HG02973 (cell line): ENCODE results near the gene HABP4.

Source experiments
- ATAC-seq: cut with Tn5 transposase; IDR thresholded peaks from one replicate; pipeline ENCODE4 v1.9.1; 2021; ENCODE audit warnings: moderate library complexity; ENCODE audit not compliant: unreplicated experiment

Gene HABP4

DNA sequence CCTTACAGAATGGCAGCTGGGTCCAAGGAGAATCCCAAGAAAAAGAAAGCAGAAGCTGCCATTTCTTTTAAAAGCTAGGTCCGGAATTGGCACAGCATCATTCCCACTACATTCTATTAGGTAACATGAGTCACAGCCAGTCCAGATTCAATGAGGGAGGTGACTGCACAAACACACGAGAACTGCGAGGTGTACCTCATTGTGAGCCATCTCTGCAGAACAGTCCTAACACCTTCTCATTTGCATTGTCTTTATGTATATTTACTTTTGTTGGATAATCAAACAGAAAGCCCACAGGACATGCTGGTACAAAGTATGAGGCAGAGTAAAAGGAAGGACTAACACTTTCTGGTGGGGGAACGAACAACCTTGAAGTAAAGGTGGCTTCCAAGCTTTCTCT lies 14.6 kb upstream of the HABP4 start:
- no peak for ATAC-seq

DNA sequence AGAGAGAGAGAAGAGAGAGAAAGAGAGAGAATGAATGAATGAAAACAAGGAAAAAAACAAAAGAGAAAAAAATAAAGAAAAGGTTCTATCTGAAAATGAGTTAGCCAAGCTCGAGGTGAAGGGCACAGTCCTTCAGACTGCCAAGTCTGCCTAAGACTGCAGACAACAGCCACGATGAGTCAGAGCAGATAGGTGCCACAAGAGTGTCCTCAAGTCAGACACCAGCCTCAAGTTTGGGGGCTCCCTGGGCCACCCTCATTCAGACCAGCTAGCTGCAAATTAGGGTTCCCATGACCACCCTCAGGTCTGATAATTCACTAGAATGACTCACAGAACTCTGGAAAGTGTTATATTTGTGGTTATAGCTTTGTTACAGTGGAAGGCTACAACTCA lies 13.9 kb upstream of the HABP4 start:
- ATAC-seq: no peak

- no peak for ATAC-seq
Observed at GRCh38 chr9:96436456-96437126, 13.4 kb upstream of the HABP4 start.

GRCh38 chr9:96437454-96437853 lies 12.5 kb upstream of the HABP4 start:
- no peak for ATAC-seq

DNA sequence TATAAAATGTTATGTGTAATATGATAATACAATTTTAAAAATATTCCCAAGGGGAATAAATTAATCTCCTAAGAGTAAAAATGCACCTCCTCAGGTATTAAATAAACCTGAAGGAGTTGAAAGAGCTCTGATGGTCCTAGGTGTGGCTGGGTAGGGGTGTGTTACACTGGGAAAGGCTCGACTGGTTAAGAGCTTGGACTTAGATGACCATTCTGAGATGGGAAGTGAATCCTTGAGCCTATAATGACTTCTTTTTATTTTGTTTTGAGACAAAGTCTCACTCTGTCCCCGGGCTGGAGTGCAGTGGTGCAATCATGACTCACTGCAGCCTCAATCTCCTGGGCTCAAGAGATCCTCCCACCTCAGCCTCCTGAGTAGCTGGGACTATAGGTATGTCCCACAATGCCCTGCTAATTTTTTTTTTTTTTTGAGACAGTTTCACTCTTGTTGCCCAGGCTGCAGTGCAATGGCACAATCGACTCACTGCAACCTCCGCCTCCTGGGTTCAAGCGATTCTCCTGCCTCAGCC lies 9.2 kb upstream of the HABP4 start:
- no peak for ATAC-seq

GRCh38 chr9:96441798-96442445 lies 8.0 kb upstream of the HABP4 start:
- ATAC-seq: no peak

GRCh38 chr9:96442491-96442890 lies 7.5 kb upstream of the HABP4 start:
- ATAC-seq: no peak

- no peak for ATAC-seq
Observed at GRCh38 chr9:96447406-96447805, 2.6 kb upstream of the HABP4 start.

DNA sequence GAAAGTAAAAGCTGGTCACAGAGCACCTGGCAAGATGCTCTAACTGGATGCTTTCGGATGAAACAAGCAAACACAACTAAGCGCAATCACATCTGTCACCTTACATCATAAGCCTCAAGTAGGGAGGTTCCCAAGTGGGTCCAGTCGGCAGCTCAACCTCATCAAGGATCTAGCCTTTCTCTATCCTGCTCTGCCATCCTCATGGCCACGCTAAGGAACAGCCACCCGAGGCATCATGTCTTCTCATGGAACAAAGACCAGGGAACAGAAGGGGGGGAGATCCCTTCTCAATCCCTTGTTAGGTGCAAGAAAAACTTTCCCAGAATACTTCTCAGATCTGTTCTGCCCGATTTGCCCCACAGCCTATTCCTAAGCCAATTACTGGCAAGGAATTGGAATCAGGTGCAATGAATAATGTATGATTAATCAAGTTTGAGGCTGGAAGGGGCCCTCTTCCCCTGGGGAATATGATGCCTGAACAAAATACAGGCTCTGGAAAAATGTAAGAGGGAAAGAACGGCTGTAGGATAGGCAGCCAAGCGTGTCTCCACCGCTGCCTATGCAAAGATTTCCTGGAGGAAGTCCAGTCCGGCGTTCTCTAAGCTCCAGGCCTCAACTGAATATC lies 1.3 kb upstream of the HABP4 start:
- no peak for ATAC-seq

GRCh38 chr9:96449523-96449844 lies 485 bp upstream of the HABP4 start:
- ATAC-seq: peak; percentile 19

GRCh38 chr9:96450613-96451528 lies 902 bp downstream of the HABP4 start:
- peak; percentile 2 for ATAC-seq

DNA sequence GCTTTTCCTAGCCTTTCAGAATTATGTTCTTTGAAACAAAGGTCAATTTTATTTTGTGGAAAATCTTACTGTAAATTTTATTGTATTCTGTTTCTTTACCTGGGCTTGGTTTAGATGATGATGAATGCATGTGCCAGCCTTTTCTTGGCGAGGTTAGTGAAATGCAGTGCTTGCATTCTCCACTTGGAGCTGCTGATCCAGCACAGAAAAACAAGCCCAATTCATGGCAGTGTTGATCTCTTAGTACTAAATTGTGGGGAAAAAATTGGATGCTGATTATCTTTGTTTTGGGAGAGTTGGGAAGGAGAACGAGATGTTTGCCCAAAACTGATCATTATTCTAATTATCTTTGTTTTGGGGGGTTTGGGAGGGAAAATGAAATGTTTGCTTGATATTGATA lies 3.7 kb downstream of the HABP4 start:
- ATAC-seq: no peak

DNA sequence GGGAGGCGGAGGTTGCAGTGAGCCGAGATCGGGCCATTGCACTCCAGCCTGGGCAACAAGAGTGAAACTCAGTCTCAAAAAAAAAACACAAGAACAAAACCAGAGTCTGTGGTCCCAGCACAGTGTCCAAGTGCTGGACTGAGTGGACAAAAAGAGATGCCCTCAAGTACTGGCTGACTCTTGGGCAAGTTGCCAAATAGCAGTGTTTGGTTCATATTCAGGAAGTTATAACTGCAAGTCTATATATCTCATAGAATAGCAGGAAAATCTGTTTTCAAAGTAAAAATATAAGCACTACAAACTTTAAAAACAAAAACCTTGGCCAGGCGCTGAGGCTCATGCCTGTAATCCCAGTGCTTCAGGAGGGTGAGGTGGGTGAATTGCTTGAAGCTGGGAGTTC lies 7.3 kb downstream of the HABP4 start:
- ATAC-seq: no peak

DNA sequence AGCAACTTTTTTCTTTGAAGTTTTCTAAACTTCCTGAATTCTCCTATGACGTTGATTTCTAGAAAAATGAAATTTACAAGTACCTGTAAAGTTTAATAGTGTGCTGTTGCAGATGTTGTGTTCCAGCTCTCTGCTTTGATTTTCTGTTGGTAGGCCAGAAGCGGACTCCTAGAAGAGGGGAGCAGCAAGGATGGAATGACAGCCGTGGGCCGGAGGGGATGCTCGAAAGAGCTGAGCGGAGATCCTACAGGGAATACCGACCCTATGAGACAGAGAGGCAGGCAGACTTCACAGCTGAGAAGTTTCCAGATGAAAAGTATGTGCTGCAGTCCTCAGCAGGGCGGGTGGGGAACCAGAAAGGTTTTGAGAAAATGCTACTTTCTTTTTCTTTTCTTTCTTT lies 8.3 kb downstream of the HABP4 start:
- ATAC-seq: no peak

DNA sequence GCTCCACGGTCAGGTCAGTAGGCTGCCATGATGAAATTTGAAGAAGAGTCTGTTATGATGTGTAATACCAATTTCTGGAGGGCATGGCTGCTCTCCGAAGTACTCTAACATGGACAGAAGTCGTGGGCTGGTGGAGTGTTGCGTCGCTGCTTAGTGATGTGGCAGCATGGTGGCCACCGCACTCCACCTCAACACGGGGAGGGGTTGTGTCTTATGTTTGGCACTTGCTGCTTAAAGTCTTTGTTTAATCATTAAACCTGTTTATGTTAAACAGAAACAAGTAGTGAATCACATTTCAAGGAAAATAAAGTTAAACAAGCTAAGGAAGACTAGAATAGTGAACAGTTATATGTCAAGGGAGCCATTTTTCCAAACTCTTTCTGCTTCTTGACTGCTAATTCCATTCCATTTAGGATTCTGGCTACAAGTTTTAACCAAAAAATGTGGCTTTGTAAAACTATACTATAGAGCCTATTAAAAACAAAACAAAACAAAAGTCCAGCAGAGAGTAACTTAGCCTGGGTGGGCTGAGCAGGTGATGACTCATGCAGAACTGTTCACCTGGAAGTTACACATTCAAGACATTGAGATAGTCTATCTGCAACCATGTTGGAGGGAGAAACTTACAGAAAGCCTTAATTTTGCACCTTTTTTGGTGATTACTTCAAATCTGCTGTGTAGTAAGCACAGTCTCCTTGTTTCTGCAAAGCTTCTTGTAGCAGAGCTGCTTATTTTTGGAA lies 9.5 kb downstream of the HABP4 start:
- no peak for ATAC-seq

- ATAC-seq: no peak
Observed at GRCh38 chr9:96460470-96460869, 10.5 kb downstream of the HABP4 start.

DNA sequence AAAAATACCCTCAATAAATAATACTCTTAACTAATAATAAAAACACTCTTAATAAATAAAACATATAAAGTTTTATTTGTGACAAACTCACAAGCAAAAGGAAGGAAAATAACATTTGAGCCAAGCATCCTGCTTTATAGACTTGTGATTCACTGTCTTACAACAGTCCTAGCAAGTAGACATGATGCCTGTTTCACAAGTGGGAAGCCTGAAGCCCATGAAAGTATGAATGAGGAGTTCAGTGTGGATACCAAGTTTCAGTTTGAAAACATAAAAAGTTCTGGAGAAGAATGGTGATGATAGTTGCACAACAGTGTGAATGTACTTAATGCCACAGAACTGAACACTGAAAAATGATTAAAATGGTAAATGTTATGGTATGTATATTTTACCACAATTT lies 10.9 kb downstream of the HABP4 start:
- ATAC-seq: no peak

DNA sequence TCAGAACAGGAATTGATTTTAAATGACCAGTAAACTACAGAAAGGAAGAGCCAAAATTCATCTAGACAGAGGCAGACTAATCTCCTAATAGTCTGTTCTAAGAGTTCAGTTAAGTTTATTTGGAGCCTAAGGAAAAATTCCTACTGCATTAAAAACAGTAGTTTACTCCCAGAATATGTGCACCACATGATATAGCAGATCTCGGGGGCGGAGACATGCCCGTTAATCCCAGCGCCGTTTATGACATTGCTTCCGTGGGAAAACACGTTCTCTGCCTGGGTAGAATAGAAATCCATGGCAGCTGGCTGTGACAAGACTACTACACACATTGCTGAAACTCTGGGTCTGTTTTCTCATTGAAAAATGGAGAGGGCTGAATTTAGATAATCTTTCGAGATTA lies 11.4 kb downstream of the HABP4 start:
- no peak for ATAC-seq

GRCh38 chr9:96462541-96462940 lies 12.6 kb downstream of the HABP4 start:
- ATAC-seq: no peak

- ATAC-seq: no peak
Observed at GRCh38 chr9:96464426-96464825, 14.5 kb downstream of the HABP4 start.

DNA sequence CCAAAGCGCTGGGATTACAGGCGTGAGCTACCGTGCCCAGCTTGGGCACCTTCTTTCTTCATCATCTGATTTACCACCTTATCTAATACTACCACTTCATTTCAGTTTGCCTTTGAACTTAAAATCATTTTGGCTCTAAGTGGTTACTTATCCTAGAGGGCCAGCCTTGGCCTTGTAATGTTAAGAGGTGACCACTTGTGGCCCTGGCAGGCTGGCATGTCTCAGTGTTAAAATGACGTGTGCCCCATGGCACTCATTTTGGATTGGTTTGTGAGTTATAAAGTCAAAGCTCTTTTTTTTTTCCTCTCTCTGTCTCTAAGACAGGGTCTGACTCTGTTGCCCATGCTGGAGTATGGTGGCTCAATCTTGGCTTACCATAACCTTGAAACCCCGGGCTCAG lies 17.8 kb downstream of the HABP4 start:
- ATAC-seq: no peak
